IMR-90 (cell line): ENCODE measurements around the gene SLC26A1.

Source experiments
- BHLHE40 ChIP-seq: fragments of 150-350 bp; IDR thresholded peaks from 2 replicates; pipeline ENCODE4 v1.6.1; 2016; ENCODE audit warnings: mild to moderate bottlenecking, low read depth, low read length
- CEBPB ChIP-seq: IDR thresholded peaks from 2 replicates; pipeline ENCODE4 v1.6.1; 2012; ENCODE audit warnings: low read depth, low read length, improper control_type of control experiment
- CHD1 ChIP-seq: IDR thresholded peaks from 2 replicates; pipeline ENCODE4 v1.6.1; 2012; ENCODE audit warnings: low read depth, low read length, improper control_type of control experiment
- MAFK ChIP-seq: IDR thresholded peaks from 2 replicates; pipeline ENCODE4 v1.6.1; 2012; ENCODE audit warnings: low read depth, low read length, improper control_type of control experiment
- MXI1 ChIP-seq: IDR thresholded peaks from 2 replicates; pipeline ENCODE4 v1.6.1; 2012; ENCODE audit warnings: low read depth, mild to moderate bottlenecking, low read length, moderate library complexity, borderline replicate concordance
- NFE2L2 ChIP-seq: fragments of 150-350 bp; IDR thresholded peaks from 2 replicates; pipeline ENCODE4 v1.6.1; 2016; ENCODE audit warnings: low read depth, mild to moderate bottlenecking, low read length
- POLR2A ChIP-seq: IDR thresholded peaks from 2 replicates; pipeline ENCODE4 v1.6.1; 2012; ENCODE audit warnings: mild to moderate bottlenecking, low read depth, low read length
- TF ChIP-seq, protein P1 (sequence below): conservative IDR thresholded peaks from 2 replicates; pipeline ENCODE4 v1.5.1; 2012; ENCODE audit warnings: mild to moderate bottlenecking, low read depth, low read length, improper control_type of control experiment
- TF ChIP-seq, protein P2 (sequence below): fragments of 150-350 bp; IDR thresholded peaks from 2 replicates; pipeline ENCODE4 v1.6.1; 2017; ENCODE audit warnings: mild to moderate bottlenecking, antibody characterized with exemption, low read length, low read depth

DNA sequence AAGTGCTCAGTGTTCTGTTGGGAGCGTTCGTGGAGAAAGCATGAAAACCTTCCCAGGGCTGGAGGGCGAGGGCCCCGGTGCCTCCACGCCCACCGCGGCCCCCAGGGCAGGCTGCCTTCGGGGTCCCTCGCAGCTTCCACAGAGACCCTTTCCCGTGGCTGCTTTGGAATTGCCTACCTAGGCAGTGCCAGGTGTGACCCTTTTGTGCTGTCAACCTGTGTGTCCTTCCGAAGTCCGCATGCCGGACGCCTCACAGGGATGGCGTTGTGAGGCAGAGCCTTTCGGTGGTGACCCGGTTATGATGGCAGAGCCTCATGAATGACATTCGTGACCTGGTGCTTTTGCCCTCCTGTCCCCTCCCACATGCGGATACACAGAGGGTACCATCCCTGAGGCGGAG is 43.5 kb downstream of the SLC26A1 start:
- TF ChIP-seq, protein P1, sequence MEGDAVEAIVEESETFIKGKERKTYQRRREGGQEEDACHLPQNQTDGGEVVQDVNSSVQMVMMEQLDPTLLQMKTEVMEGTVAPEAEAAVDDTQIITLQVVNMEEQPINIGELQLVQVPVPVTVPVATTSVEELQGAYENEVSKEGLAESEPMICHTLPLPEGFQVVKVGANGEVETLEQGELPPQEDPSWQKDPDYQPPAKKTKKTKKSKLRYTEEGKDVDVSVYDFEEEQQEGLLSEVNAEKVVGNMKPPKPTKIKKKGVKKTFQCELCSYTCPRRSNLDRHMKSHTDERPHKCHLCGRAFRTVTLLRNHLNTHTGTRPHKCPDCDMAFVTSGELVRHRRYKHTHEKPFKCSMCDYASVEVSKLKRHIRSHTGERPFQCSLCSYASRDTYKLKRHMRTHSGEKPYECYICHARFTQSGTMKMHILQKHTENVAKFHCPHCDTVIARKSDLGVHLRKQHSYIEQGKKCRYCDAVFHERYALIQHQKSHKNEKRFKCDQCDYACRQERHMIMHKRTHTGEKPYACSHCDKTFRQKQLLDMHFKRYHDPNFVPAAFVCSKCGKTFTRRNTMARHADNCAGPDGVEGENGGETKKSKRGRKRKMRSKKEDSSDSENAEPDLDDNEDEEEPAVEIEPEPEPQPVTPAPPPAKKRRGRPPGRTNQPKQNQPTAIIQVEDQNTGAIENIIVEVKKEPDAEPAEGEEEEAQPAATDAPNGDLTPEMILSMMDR: no peak
- TF ChIP-seq BHLHE40 (no peak), POLR2A (no peak), CHD1 (no peak), NFE2L2 (no peak), CEBPB (no peak), MXI1 (no peak), MAFK (no peak)
- TF ChIP-seq, protein P2, sequence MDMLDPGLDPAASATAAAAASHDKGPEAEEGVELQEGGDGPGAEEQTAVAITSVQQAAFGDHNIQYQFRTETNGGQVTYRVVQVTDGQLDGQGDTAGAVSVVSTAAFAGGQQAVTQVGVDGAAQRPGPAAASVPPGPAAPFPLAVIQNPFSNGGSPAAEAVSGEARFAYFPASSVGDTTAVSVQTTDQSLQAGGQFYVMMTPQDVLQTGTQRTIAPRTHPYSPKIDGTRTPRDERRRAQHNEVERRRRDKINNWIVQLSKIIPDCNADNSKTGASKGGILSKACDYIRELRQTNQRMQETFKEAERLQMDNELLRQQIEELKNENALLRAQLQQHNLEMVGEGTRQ: no peak
